Smooth muscle cell (in vitro differentiated cells): ENCODE measurements around the gene TTC34. TPM values are rescaled to one million over a fixed set of nuclear protein-coding genes. Genes with fewer than 3 reads are reported as not detected.

Experiments
- DNase-seq: peaks from one replicate; lab custom pipeline; 2025; ENCODE audit not compliant: unreplicated experiment; lab: John Stamatoyannopoulos, UW
- H2AFZ ChIP-seq: fragments of 200-600 bp; sonication (generic); 2 replicates; pipeline ENCODE4 v1.6.0; 2016; ENCODE audit warnings: antibody characterized with exemption, low read depth, mild to moderate bottlenecking
- H3F3A ChIP-seq: fragments of 200-600 bp; sonication (generic); 2 replicates; pipeline ENCODE4 v1.6.0; 2017; ENCODE audit warnings: antibody characterized with exemption, low read depth
- H3K27ac ChIP-seq: fragments of 200-600 bp; sonication (generic); 2 replicates; pipeline ENCODE4 v1.5.1; 2016; ENCODE audit warnings: low read depth, mild to moderate bottlenecking
- H3K27me3 ChIP-seq: fragments of 200-600 bp; sonication (generic); 2 replicates; pipeline ENCODE4 v1.6.1; 2016; ENCODE audit warnings: low read depth, mild to moderate bottlenecking
- H3K36me3 ChIP-seq: fragments of 200-600 bp; sonication (generic); 2 replicates; pipeline ENCODE4 v1.5.1; 2016; ENCODE audit warnings: low read depth
- H3K4me1 ChIP-seq: fragments of 200-600 bp; sonication (generic); 2 replicates; pipeline ENCODE4 v1.5.1; 2016; ENCODE audit warnings: low read depth
- H3K4me2 ChIP-seq: fragments of 200-600 bp; sonication (generic); 2 replicates; pipeline ENCODE4 v1.6.0; 2016; ENCODE audit warnings: mild to moderate bottlenecking
- H3K4me3 ChIP-seq: fragments of 200-600 bp; sonication (generic); 2 replicates; pipeline ENCODE4 v1.5.1; 2016; ENCODE audit warnings: mild to moderate bottlenecking
- H3K79me2 ChIP-seq: fragments of 200-600 bp; sonication (generic); 2 replicates; pipeline ENCODE4 v1.6.0; 2016; ENCODE audit warnings: low read depth, mild to moderate bottlenecking
- H3K9ac ChIP-seq: fragments of 200-600 bp; sonication (generic); 2 replicates; pipeline ENCODE4 v1.6.0; 2016; ENCODE audit warnings: low read depth
- H3K9me3 ChIP-seq: fragments of 200-600 bp; sonication (generic); replicated peaks from 2 replicates; pipeline ENCODE4 v1.5.1; 2016; ENCODE audit warnings: low read depth
- H4K20me1 ChIP-seq: fragments of 200-600 bp; sonication (generic); 2 replicates; pipeline ENCODE4 v1.6.0; 2016; ENCODE audit warnings: low read depth
- CTCF ChIP-seq: fragments of 200-600 bp; sonication (generic); IDR thresholded peaks from 2 replicates; pipeline ENCODE4 v1.5.1; 2017; ENCODE audit warnings: borderline replicate concordance, mild to moderate bottlenecking, antibody characterized with exemption; ENCODE audit not compliant: insufficient read depth, poor library complexity, severe bottlenecking
- WGBS: methylation state at CpG from one replicate; pipeline ENCODE4 v1.1.7; 2016; ENCODE audit warnings: low lambda C conversion rate; 5-methylcytosine and 5-hydroxymethylcytosine counted together
- polyA plus RNA-seq: library from polyadenylated mRNA; unstranded; fragments of >200 nt; fragmentation: Nextera tagmentation; extraction: Ambion mirVana; gene quantifications from 2 replicates; pipeline ENCODE4 v1.2.1, GENCODE V29; 2016
- total RNA-seq: library from RNA; depleted of rRNA; stranded (reverse); fragments of >200 nt; gene quantifications from 2 replicates; pipeline ENCODE4 v1.2.3, GENCODE V29; 2014

Gene TTC34
- total and polyA plus RNA-seq, 2 experiments from 2014 or later = 0.01 to 0.04 TPM

- H3K27me3 ChIP-seq = no peaks in the 10 kb centered on the region
- no peaks in the 10 kb centered on the region for H3K79me2 ChIP-seq
- peaks cover 8% of the 10 kb centered on the region for H3K4me1 ChIP-seq
- H3K27ac ChIP-seq = no peak overlapping the region
- H3K36me3 ChIP-seq = no peaks in the 10 kb centered on the region
- no peak for DNase-seq
- no peak overlapping the region for H3K9ac ChIP-seq
- H3K4me3 ChIP-seq = no peak overlapping the region
- H3F3A ChIP-seq = no peaks in the 10 kb centered on the region
- H3K9me3 ChIP-seq = no peaks in the 10 kb centered on the region
- 86% methylated on average over 12 of the region's 12 CpGs for WGBS
- no peak for TF ChIP-seq CTCF
- no peak overlapping the region for H3K4me2 ChIP-seq
- no peak overlapping the region for H2AFZ ChIP-seq
- no peaks in the 10 kb centered on the region for H4K20me1 ChIP-seq
These were observed 156.8 kb downstream of the TTC34 start for GRCh38 chr1:2644591-2645101.

- no peak for DNase-seq
- Histone ChIP-seq H3K9ac (no peak overlapping the region), H2AFZ (no peak overlapping the region), H3K36me3 (no peaks in the 10 kb centered on the region), H3K79me2 (no peaks in the 10 kb centered on the region), H3F3A (no peaks in the 10 kb centered on the region), H3K4me2 (no peak overlapping the region), H3K4me3 (no peak overlapping the region), H3K4me1 (peaks cover 8% of the 10 kb centered on the region), H3K9me3 (no peaks in the 10 kb centered on the region), H4K20me1 (no peaks in the 10 kb centered on the region), H3K27me3 (no peaks in the 10 kb centered on the region), H3K27ac (no peak overlapping the region)
- no peak for TF ChIP-seq CTCF
- WGBS = 86% methylated on average over 8 of the region's 14 CpGs
These were observed 157.3 kb downstream of the TTC34 start for GRCh38 chr1:2644171-2644570.

- no peaks in the 10 kb centered on the region for H3K9me3 ChIP-seq
- H3K79me2 ChIP-seq = no peaks in the 10 kb centered on the region
- no peaks in the 10 kb centered on the region for H3F3A ChIP-seq
- peaks cover 8% of the 10 kb centered on the region for H3K4me1 ChIP-seq
- WGBS = 40% methylated on average over 14 of the region's 24 CpGs
- H3K4me2 ChIP-seq = peak overlapping the region; percentile 100
- H3K27me3 ChIP-seq = no peaks in the 10 kb centered on the region
- H3K4me3 ChIP-seq = peak overlapping the region; percentile 85
- H3K9ac ChIP-seq = no peak overlapping the region
- no peaks in the 10 kb centered on the region for H3K36me3 ChIP-seq
- peak overlapping the region; percentile 97 for H2AFZ ChIP-seq
- TF ChIP-seq CTCF = no peak
- no peak for DNase-seq
- H4K20me1 ChIP-seq = no peaks in the 10 kb centered on the region
- H3K27ac ChIP-seq = no peak overlapping the region
These were observed 157.9 kb downstream of the TTC34 start for GRCh38 chr1:2643414-2644077.
